ENCODE data around the gene ELF2.
"Not testable (repeated sequence)": the region's sequence is repeated elsewhere in the genome, so short reads cannot be mapped to it uniquely, and the experiment has no call there.

The ELF2 gene

GRCh38 chr4:139082750-139083606 is 94.0 kb downstream of the ELF2 start:
- TF ChIP-seq CTCF (conservative IDR thresholded peaks at IDR 0.05; ENCODE audit: low read depth, low read length) = no peak
- DNase-seq (ENCODE audit: low read depth) = peak; percentile 95
- peak overlapping the region; percentile 95 for H3K4me3 ChIP-seq (ENCODE audit: low read length)

- TF ChIP-seq CTCF (conservative IDR thresholded peaks at IDR 0.05; ENCODE audit: low read depth, low read length) = no peak
- DNase-seq (ENCODE audit: low read depth) = no peak
- no peak overlapping the region for H3K4me3 ChIP-seq (ENCODE audit: low read length)
Observed at GRCh38 chr4:139078926-139079325, 98.1 kb downstream of the ELF2 start.

GRCh38 chr4:139077567-139078355 is 99.3 kb downstream of the ELF2 start:
- no peak overlapping the region for H3K4me3 ChIP-seq (ENCODE audit: low read length)
- no peak for TF ChIP-seq CTCF (conservative IDR thresholded peaks at IDR 0.05; ENCODE audit: low read depth, low read length)
- no peak for DNase-seq (ENCODE audit: low read depth)

GRCh38 chr4:139076016-139076744 is 100.8 kb downstream of the ELF2 start:
- no peak for DNase-seq (ENCODE audit: low read depth)
- H3K4me3 ChIP-seq (ENCODE audit: low read length) = no peak overlapping the region

GRCh38 chr4:139060591-139060990 is 116.4 kb downstream of the ELF2 start:
- no peak for DNase-seq (ENCODE audit: low read depth)
- H3K4me3 ChIP-seq (ENCODE audit: low read length) = no peak overlapping the region
- TF ChIP-seq CTCF (conservative IDR thresholded peaks at IDR 0.05; ENCODE audit: low read depth, low read length) = no peak

More at GRCh38 chr4:139076016-139076744, 100.8 kb downstream of the ELF2 start:
- no peak for TF ChIP-seq CTCF (conservative IDR thresholded peaks at IDR 0.05; ENCODE audit: low read depth, low read length)

- not testable (repeated sequence) for H3K4me3 ChIP-seq (ENCODE audit: low read length); DNase-seq (ENCODE audit: low read depth)
Observed at GRCh38 chr4:139059026-139059425, 118.0 kb downstream of the ELF2 start.

Measured in retinal pigment epithelial cell (primary cell).